PC-3 (cell line): ENCODE measurements around the gene ACOXL. TPM values are rescaled to one million over a fixed set of nuclear protein-coding genes. Genes with fewer than 3 reads are reported as not detected.

Experiments used
- ATAC-seq: fragments of 200-7000 bp; cut with Tn5 transposase; 2 replicates; pipeline ENCODE4 v1.9.1; 2020; ENCODE audit warnings: mild to moderate bottlenecking, moderate library complexity
- BruUV-seq: library from RNA; stranded (reverse); fragments of 400-500 nt; replicated peaks from 2 replicates; lab custom pipeline; 2021; lab: Mats Ljungman, UMichigan
- CTCF ChIA-PET: fragments of 300-600 bp; sonication (Branson Sonifier 250); formaldehyde crosslinking; loops from one replicate; lab custom pipeline; 2022; ENCODE audit warnings: antibody characterized with exemption; lab: Charles Lee
- POLR2A ChIA-PET: fragments of 300-600 bp; sonication (Branson Sonifier 250); formaldehyde crosslinking; loops from one replicate; lab custom pipeline; 2022; ENCODE audit warnings: antibody characterized with exemption; ENCODE audit not compliant: unreplicated experiment; lab: Charles Lee
- DNase-seq: peaks from one replicate; pipeline ENCODE4 v3.0.0-alpha.2; 2015
- H2AFZ ChIP-seq: fragments of 300-600 bp; sonication (generic); 2 replicates; pipeline ENCODE4 v1.6.0; 2016; ENCODE audit warnings: antibody characterized with exemption, low read length
- H3F3A ChIP-seq: fragments of 300-600 bp; sonication (generic); one replicate; pipeline ENCODE4 v1.6.0; 2017; ENCODE audit warnings: antibody characterized with exemption, low read length, control low read depth, mild to moderate bottlenecking; ENCODE audit not compliant: unreplicated experiment
- H3K27ac ChIP-seq: fragments of 300-600 bp; sonication (generic); 2 replicates; pipeline ENCODE4 v1.5.1; 2016; ENCODE audit warnings: mild to moderate bottlenecking, low read length
- H3K27me3 ChIP-seq: fragments of 300-600 bp; sonication (generic); 2 replicates; pipeline ENCODE4 v1.6.1; 2016; ENCODE audit warnings: low read length, mixed read lengths
- H3K36me3 ChIP-seq: fragments of 300-600 bp; sonication (generic); 2 replicates; pipeline ENCODE4 v1.6.1; 2016; ENCODE audit warnings: low read depth, mixed run types, low read length, mixed read lengths
- H3K4me1 ChIP-seq: fragments of 300-600 bp; sonication (generic); 2 replicates; pipeline ENCODE4 v1.5.1; 2016; ENCODE audit warnings: low read length; ENCODE audit not compliant: insufficient read depth
- H3K4me2 ChIP-seq: fragments of 300-600 bp; sonication (generic); 2 replicates; pipeline ENCODE4 v1.6.0; 2016; ENCODE audit warnings: low read length
- H3K4me3 ChIP-seq: fragments of 300-600 bp; sonication (generic); 2 replicates; pipeline ENCODE4 v1.5.1; 2016; ENCODE audit warnings: mild to moderate bottlenecking, low read length, mixed read lengths
- H3K79me2 ChIP-seq: fragments of 300-600 bp; sonication (generic); 2 replicates; pipeline ENCODE4 v1.6.1; 2017; ENCODE audit warnings: low read length, mixed read lengths
- H3K9ac ChIP-seq: fragments of 300-600 bp; sonication (generic); 2 replicates; pipeline ENCODE4 v1.6.0; 2016; ENCODE audit warnings: mild to moderate bottlenecking, low read length
- H3K9me2 ChIP-seq: fragments of 300-600 bp; sonication (generic); replicated peaks from 2 replicates; pipeline ENCODE4 v1.6.1; 2016; ENCODE audit warnings: mixed run types, low read length, mixed read lengths
- H3K9me3 ChIP-seq: fragments of 300-600 bp; sonication (generic); 2 replicates; pipeline ENCODE4 v1.6.1; 2016; ENCODE audit warnings: low read length, mixed read lengths
- H4K20me1 ChIP-seq: fragments of 300-600 bp; sonication (generic); 2 replicates; pipeline ENCODE4 v1.6.1; 2016; ENCODE audit warnings: low read length, mixed read lengths
- EZH2 ChIP-seq: fragments of 300-600 bp; sonication (generic); IDR thresholded peaks from one replicate; pipeline ENCODE4 v1.6.1; 2017; ENCODE audit warnings: antibody characterized with exemption, mild to moderate bottlenecking, low read length; ENCODE audit not compliant: unreplicated experiment
- EZH2phosphoT487 ChIP-seq: fragments of 300-600 bp; sonication (generic); IDR thresholded peaks from 2 replicates; pipeline ENCODE4 v1.6.1; 2018; ENCODE audit warnings: mild to moderate bottlenecking, antibody characterized with exemption, low read length, borderline replicate concordance
- intact Hi-C: fragments of 100-400 bp; cut with micrococcal nuclease; formaldehyde crosslinking; loops from 2 replicates; pipeline ENCODE4 v1.9.0; 2023
- total RNA-seq: library from RNA; depleted of rRNA; stranded (reverse); fragments of >200 nt; gene quantifications from 2 replicates; pipeline ENCODE4 v1.2.3, GENCODE V29; 2014
- TF ChIP-seq, protein P1 (sequence below): fragments of 300-600 bp; sonication (generic); conservative IDR thresholded peaks from 2 replicates; pipeline ENCODE4 v1.5.1; 2017; ENCODE audit warnings: antibody characterized with exemption, low read depth, mild to moderate bottlenecking, low read length

The ACOXL gene
- total RNA-seq, 1 experiment from 2014 or later = 16.3 TPM

DNA sequence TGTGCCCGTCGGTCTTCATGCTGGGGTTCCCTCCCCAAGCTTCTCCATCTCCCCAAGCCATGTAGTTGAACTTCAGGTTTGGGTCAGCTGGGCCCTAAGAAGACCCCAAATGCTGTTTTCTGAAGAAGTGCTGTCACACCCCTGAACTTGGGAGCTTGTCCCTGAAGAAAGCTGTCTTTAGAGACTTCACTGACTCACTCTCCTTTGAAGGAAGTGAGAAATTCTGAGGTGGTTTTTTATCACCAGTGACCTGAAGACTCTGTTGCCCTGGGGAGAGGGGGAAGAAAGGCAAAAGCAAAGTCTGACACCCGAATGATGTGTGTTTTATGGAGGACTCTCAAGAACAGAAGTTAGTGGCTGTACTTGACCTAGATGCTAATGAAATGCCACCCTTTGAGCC is 304.8 kb downstream of the ACOXL start:
- ChIA-PET POLR2A (no interaction called here), CTCF (interaction anchor here (0.5 to 1.0 kb wide), 2 partner anchors 58 to 226 kb away, joined by 3 to 10 read pairs; no protein-coding TSS in a partner anchor)
- peak; percentile 79 for DNase-seq
- ATAC-seq = peak; percentile 66
- Histone ChIP-seq H3K9me2 (no peaks in the 10 kb centered on the region), H4K20me1 (no peaks in the 10 kb centered on the region), H3K9ac (no peak overlapping the region), H3K4me1 (peaks cover 40% of the 10 kb centered on the region), H3K79me2 (no peaks in the 10 kb centered on the region), H3K4me3 (no peak overlapping the region), H3F3A (no peaks in the 10 kb centered on the region), H3K4me2 (peak overlapping the region; percentile 37), H3K27ac (peak overlapping the region; percentile 42), H2AFZ (no peak overlapping the region), H3K36me3 (no peaks in the 10 kb centered on the region), H3K27me3 (no peaks in the 10 kb centered on the region), H3K9me3 (no peaks in the 10 kb centered on the region)
- intact Hi-C loops = loop anchor here (2.0 to 5.0 kb wide), 2 partner anchors 34 to 225 kb away; no protein-coding TSS in a partner anchor
- BruUV-seq = no TSS peak
- no peak for TF ChIP-seq EZH2
- TF ChIP-seq EZH2phosphoT487 = no peak
- TF ChIP-seq, protein P1, sequence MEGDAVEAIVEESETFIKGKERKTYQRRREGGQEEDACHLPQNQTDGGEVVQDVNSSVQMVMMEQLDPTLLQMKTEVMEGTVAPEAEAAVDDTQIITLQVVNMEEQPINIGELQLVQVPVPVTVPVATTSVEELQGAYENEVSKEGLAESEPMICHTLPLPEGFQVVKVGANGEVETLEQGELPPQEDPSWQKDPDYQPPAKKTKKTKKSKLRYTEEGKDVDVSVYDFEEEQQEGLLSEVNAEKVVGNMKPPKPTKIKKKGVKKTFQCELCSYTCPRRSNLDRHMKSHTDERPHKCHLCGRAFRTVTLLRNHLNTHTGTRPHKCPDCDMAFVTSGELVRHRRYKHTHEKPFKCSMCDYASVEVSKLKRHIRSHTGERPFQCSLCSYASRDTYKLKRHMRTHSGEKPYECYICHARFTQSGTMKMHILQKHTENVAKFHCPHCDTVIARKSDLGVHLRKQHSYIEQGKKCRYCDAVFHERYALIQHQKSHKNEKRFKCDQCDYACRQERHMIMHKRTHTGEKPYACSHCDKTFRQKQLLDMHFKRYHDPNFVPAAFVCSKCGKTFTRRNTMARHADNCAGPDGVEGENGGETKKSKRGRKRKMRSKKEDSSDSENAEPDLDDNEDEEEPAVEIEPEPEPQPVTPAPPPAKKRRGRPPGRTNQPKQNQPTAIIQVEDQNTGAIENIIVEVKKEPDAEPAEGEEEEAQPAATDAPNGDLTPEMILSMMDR = no peak

DNA sequence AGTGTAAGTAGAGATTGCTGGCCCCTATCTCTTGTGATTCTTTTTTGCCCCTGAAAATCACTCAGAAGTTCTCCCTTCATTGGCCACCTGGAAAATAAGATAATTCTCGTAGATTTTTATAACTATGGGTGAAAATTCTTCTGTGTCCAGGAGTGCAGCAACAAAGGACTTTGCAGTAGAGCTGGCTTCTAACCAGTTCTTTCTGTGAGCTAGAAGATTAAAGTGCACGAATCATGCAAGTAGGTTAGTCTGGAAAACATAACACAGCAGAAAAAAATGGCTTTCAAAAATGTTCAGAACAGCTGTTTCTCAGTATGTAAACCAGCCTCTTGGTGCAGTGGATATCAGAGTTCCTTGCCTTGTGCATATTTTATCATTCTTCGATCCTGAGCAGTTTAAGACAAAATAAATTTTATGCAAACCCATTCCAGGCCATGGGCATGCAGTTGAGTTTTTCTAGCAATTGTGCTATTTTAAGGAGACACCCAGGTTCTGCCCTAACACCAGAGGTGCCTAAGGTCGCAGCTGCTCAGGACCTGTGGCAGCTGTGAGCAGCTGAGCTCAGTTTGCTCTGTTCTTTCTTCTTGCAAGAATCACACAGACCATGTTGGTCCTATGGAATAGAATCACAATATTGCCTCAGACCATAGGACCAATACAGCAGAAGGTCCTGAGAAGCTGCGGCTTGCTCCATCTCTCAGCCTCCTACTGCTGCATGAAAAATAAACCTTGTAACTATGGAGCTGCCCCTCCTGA is 307.4 kb downstream of the ACOXL start:
- no peaks in the 10 kb centered on the region for H3K27me3 ChIP-seq
- ChIA-PET CTCF (interaction anchor here (0.6 kb wide), 1 partner anchor 186 kb away, joined by 6 read pairs; no protein-coding TSS in a partner anchor), POLR2A (no interaction called here)
- no peak overlapping the region for H3K27ac ChIP-seq
- H3K9ac ChIP-seq = no peak overlapping the region
- H3K4me1 ChIP-seq = peaks cover 24% of the 10 kb centered on the region
- DNase-seq (no peak), ATAC-seq (peak; percentile 12; the same call in 1 of the 2 replicates)
- H3K9me3 ChIP-seq = no peaks in the 10 kb centered on the region
- no peak overlapping the region for H3K4me3 ChIP-seq
- no peak overlapping the region for H2AFZ ChIP-seq
- no peaks in the 10 kb centered on the region for H3K79me2 ChIP-seq
- BruUV-seq = no TSS peak
- H4K20me1 ChIP-seq = no peaks in the 10 kb centered on the region
- no peak overlapping the region for H3K4me2 ChIP-seq
- H3F3A ChIP-seq = no peaks in the 10 kb centered on the region
- H3K9me2 ChIP-seq = no peaks in the 10 kb centered on the region
- H3K36me3 ChIP-seq = no peaks in the 10 kb centered on the region
- TF ChIP-seq EZH2phosphoT487 (no peak), EZH2 (no peak)
- TF ChIP-seq, protein P1 = no peak
- intact Hi-C loops = loop anchor here (5.0 kb wide), 1 partner anchor 228 kb away; no protein-coding TSS in a partner anchor
